ENCODE data around the gene MED26. TPM values are rescaled to one million over a fixed set of nuclear protein-coding genes. Genes with fewer than 3 reads are reported as not detected.
"Not testable (repeated sequence)": the region's sequence is repeated elsewhere in the genome, so short reads cannot be mapped to it uniquely, and the experiment has no call there.

MED26 gene
- total RNA-seq, 1 donor: 7.1 TPM

DNA sequence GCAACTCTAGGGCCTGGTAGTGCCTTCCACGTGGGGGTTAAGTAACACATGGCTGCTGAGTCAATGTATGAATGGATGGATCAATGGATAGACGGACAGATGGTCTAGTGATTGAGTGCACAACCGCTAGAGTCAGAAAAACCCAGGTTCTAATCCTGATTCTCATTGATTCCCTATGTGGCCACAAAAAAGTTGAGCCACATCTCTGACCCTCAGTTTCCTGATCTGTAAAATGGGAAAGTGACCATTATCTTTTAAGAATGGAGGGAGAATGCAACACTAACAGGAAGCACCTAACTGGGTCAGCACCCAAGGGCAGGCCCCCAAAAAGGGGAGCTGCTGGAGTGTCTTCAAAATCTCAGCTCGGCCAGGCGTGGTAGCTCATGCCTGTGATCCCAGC lies 29.4 kb upstream of the MED26 start:
- no peak overlapping the region for H3K4me3 ChIP-seq (ENCODE audit: low read depth, low read length)
- no peak for DNase-seq (ENCODE audit: low read depth)
- TF ChIP-seq, protein P1, sequence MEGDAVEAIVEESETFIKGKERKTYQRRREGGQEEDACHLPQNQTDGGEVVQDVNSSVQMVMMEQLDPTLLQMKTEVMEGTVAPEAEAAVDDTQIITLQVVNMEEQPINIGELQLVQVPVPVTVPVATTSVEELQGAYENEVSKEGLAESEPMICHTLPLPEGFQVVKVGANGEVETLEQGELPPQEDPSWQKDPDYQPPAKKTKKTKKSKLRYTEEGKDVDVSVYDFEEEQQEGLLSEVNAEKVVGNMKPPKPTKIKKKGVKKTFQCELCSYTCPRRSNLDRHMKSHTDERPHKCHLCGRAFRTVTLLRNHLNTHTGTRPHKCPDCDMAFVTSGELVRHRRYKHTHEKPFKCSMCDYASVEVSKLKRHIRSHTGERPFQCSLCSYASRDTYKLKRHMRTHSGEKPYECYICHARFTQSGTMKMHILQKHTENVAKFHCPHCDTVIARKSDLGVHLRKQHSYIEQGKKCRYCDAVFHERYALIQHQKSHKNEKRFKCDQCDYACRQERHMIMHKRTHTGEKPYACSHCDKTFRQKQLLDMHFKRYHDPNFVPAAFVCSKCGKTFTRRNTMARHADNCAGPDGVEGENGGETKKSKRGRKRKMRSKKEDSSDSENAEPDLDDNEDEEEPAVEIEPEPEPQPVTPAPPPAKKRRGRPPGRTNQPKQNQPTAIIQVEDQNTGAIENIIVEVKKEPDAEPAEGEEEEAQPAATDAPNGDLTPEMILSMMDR (IDR thresholded peaks at IDR 0.05; ENCODE audit: insufficient read depth, low read length): no peak

DNA sequence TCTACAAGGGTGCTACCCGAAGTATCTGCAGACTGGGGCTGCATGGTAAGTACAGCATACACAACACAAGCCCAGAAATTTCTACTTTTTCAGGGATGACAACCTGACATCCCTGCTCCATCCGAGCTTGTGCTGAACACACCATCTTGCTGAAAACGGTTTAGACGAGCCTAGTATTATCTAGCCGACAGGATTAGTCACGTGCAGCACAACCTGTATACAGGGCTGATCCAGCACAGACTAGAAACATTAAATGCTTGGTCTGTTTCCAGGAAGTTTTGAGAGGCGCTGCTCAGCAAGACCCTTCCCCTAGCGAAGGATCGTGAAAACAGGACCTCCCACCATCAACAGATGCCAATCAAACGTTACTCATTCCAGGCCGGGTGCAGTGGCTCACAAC lies 27.7 kb upstream of the MED26 start:
- no peak overlapping the region for H3K4me3 ChIP-seq (ENCODE audit: low read depth, low read length)
- TF ChIP-seq, protein P1 (IDR thresholded peaks at IDR 0.05; ENCODE audit: insufficient read depth, low read length): no peak
- no peak for DNase-seq (ENCODE audit: low read depth)

DNA sequence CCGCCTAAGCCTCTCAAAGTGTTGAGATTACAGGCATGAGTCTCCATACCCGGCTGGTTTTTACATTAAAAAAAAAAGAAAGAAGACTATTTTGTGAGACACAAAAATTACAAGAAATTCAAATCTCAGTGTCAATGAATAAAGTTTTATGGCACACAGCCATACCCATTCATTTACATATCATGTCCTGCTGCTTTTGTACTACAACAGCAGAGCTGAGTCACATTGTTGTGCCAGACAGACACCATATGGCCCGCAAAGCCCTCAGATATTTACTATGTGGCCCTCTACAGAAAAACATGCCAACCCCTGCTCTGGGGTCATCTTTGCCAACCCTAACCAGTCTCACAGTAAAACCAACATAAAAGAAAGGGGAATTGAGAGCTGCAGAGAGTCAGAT lies 26.6 kb upstream of the MED26 start:
- TF ChIP-seq, protein P1 (IDR thresholded peaks at IDR 0.05; ENCODE audit: insufficient read depth, low read length): no peak
- H3K4me3 ChIP-seq (ENCODE audit: low read depth, low read length): no peak overlapping the region
- DNase-seq (ENCODE audit: low read depth): no peak

DNA sequence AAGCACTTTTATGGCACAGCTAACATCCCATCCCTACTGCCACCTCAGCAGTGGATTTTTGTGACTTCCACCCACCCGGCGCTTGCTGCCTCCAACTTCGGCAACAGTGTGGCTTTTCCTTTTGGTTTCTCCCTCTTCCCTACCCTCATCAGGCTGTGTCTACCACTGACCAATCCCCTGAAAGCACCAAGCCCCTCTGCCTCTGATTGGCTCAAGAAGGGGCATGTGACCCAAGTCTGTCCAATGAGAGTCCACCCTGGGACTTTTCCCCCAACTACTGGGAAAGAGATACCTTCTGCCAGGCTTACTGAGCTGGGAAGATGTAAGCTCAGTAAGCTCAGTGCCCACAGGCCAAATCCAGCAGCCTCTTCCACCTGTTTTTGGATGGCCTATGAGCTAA lies 26.1 kb upstream of the MED26 start:
- no peak for DNase-seq (ENCODE audit: low read depth)
- H3K4me3 ChIP-seq (ENCODE audit: low read depth, low read length): no peak overlapping the region
- TF ChIP-seq, protein P1 (IDR thresholded peaks at IDR 0.05; ENCODE audit: insufficient read depth, low read length): no peak

DNA sequence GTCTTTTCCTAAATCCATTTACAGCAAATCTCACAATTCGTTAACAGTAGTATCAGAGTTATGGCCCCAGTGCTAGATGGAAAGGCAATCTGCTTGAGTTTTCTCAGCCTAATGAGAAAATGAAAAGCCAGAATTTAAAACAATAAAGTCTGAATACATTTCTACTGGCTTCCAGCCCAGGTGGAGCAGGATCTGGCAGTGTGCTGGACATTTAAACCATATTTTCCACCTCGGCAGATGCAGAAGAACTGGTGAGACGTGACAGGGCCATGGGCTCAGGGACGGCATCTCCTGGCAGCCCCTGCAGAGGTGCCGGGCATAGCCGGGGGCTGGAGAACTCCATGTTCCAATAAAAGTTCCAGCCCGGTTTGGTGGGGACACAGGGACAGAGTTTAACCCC lies 24.9 kb upstream of the MED26 start:
- no peak overlapping the region for H3K4me3 ChIP-seq (ENCODE audit: low read depth, low read length)
- DNase-seq (ENCODE audit: low read depth): no peak
- TF ChIP-seq, protein P1 (IDR thresholded peaks at IDR 0.05; ENCODE audit: insufficient read depth, low read length): no peak

DNA sequence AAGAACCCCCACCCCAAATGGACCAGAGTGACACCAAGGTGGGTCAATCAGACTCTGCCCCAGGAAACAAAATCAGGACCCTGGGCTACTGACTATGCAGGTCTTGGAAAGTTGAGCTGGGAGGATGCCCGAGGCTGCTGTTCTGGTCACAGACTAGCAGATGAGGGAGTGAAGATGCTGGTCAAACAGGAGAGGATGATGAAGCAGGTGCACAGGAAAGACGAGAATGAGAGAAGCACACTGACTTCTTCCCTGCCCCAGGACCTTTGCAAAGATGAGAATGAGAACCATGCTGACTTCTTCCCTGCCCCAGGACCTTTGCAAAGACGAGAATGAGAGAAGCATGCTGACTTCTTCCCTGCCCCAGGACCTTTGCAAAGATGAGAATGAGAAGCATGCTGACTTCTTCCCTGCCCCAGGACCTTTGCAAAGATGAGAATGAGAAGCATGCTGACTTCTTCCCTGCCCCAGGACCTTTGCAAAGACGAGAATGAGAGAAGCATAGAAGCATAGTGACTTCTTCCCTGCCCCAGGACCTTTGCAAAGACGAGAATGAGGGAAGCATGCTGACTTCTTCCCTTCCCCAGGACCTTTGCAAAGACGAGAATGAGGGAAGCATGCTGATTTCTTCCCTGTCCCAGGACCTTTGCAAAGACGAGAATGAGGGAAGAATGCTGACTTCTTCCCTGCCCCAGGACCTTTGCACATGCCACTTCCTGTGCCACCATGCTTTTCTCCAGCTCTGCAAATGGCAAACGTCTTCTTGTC lies 23.6 kb upstream of the MED26 start:
- DNase-seq (ENCODE audit: low read depth); H3K4me3 ChIP-seq (ENCODE audit: low read depth, low read length): not testable (repeated sequence)

DNA sequence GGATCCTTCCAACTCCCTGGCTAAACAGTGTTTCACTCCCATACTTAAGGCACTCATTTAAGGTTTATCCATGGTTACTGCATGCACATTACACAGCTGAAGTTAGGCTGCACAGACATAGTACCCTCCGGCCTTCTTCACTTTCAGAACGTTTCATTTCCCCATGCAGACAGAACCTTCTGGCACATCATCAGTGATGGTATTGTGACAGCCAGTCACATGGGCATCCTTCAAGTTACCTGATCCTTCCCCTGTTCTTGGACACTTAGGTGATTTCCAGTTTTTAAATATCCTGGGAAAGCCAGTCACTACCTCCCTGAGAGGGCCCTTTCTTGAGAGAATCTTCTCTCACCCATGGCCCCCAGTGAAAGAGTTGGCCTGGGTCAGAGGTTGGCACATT lies 22.8 kb upstream of the MED26 start:
- TF ChIP-seq, protein P1 (IDR thresholded peaks at IDR 0.05; ENCODE audit: insufficient read depth, low read length): no peak
- H3K4me3 ChIP-seq (ENCODE audit: low read depth, low read length): no peak overlapping the region

More for the DNA sequence above, 22.8 kb upstream of the MED26 start:
- DNase-seq (ENCODE audit: low read depth): no peak
